ENCODE results near the gene ANKRD10.
A peak's percentile ranks its signal among the peaks of the same experiment; 100 is the strongest.

ANKRD10 gene

GRCh38 chr13:110915874-110916206 lies 971 bp upstream of the ANKRD10 start:
- no peak for DNase-seq (ENCODE audit: low read depth in 2 of 3, low spot score in 1 of 3)

- DNase-seq (ENCODE audit: low read depth in 2 of 3, low spot score in 1 of 3), result peak; percentile 59 to 72 (median 60)
Observed at GRCh38 chr13:110914331-110915056, 375 bp downstream of the ANKRD10 start.

GRCh38 chr13:110914081-110914330 lies 863 bp downstream of the ANKRD10 start:
- no peak for DNase-seq (ENCODE audit: low read depth in 2 of 3, low spot score in 1 of 3)

DNA sequence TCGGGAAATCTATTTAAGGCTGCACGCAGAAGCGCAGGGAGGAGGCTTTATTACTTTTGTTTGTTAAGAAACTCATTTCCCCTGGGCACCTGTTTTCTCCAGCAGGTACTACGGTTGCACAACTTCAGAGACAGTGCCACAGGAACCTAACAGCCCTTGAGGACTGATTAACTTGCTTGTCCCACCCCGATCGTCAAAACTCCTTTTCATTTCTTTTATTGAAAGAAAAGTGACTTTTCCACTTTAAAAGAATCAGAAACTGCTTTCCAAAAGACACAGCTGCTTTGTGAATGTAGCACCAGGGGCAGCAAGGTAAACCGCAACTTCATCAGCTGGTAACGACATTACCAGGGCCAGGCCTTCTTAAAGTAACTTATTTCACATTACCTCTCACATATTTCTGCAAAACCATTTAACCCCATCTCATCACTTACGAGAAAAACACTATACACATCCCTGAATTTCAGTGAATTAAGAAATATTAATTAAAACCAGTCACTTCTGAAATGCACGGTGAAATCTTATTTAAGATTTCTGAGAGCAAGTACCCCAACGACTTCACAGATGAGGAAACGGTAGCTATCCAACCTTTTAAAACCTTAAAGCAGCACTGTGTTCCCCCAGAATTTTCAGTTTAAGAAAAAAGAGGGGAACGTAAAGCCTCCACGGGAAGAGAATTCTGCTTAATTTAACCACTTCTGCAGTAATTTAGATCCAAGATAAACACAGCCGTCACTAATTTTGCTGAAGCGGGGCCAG lies 1.4 kb downstream of the ANKRD10 start:
- DNase-seq (ENCODE audit: low read depth in 2 of 3, low spot score in 1 of 3), result no peak

- no peak for DNase-seq (ENCODE audit: low read depth in 2 of 3, low spot score in 1 of 3)
Observed at GRCh38 chr13:110912651-110913051, 2.2 kb downstream of the ANKRD10 start.

GRCh38 chr13:110911880-110912279 lies 3.0 kb downstream of the ANKRD10 start:
- DNase-seq (ENCODE audit: low read depth in 2 of 3, low spot score in 1 of 3), result no peak

- no peak for DNase-seq (ENCODE audit: low read depth in 2 of 3, low spot score in 1 of 3)
Observed at GRCh38 chr13:110910013-110910890, 4.6 kb downstream of the ANKRD10 start.

DNA sequence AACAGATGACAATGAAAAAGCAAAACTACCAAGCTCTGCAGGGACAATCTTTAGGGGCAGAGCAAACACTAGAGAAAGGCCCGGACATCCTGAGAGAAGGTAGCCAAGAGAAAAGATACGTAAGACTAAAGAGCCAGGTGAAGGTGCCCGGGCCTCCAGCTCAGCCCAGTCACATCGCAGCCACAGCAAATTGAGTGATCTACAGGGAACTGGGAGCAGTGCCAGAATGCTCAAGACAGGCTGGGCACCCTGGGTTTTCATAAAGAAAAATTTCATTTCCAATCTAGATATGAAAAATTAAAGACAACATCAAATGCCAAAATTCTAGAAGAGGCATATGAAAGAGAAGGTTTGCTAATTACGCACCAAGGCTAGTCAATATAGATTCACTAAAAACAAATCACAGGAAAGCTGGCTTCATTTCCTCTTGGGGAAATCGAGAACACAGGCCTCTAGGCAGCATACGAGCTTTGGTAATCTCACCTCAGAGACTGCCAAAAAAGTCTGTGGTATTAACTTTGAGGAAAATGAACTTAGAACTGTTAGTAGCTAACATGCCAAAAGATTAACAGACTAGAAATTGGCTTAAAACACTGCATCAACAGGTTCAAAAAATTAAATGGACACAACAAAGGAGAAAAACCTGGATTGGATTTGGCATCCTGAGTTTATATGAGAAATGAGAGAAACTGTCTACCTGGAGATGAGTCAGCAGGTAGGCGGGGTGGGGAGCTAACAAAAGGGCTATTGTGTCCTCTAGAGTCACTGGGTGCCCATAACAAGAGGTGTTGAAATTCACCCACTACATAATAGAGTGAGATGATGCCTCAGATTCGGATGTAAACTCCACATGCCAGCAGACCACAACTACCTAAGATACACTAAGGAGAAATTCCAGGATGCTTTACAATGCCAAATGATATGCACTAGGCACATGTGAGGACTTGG lies 6.6 kb downstream of the ANKRD10 start:
- DNase-seq (ENCODE audit: low read depth in 2 of 3, low spot score in 1 of 3), result no peak

GRCh38 chr13:110907301-110907700 lies 7.6 kb downstream of the ANKRD10 start:
- DNase-seq (ENCODE audit: low read depth in 2 of 3, low spot score in 1 of 3), result no peak

- DNase-seq (ENCODE audit: low read depth in 2 of 3, low spot score in 1 of 3), result no peak
Observed at GRCh38 chr13:110904748-110905147, 10.1 kb downstream of the ANKRD10 start.

GRCh38 chr13:110902370-110902769 lies 12.5 kb downstream of the ANKRD10 start:
- no peak for DNase-seq (ENCODE audit: low read depth in 2 of 3, low spot score in 1 of 3)

DNA sequence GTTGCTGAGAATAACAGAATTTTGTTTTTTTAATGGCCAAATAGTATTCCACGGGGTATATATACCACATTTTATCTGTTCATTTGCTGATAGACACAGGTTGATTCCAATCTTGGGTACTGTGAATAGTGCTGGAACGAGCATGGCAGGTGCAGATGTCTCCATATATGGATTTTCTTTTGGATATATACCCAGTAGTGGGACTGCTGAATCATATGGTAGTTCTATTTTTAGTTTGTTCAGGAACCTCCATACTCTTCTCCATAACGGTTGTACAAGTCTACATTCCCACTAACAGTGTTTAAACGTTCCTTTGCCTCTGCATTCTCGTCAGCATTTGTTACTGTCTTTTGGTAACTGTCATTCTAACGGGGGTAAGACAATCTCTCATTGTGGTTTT lies 17.3 kb downstream of the ANKRD10 start:
- DNase-seq (ENCODE audit: low read depth in 2 of 3, low spot score in 1 of 3), result no peak

GRCh38 chr13:110897014-110897413 lies 17.9 kb downstream of the ANKRD10 start:
- no peak for DNase-seq (ENCODE audit: low read depth in 2 of 3, low spot score in 1 of 3)

DNA sequence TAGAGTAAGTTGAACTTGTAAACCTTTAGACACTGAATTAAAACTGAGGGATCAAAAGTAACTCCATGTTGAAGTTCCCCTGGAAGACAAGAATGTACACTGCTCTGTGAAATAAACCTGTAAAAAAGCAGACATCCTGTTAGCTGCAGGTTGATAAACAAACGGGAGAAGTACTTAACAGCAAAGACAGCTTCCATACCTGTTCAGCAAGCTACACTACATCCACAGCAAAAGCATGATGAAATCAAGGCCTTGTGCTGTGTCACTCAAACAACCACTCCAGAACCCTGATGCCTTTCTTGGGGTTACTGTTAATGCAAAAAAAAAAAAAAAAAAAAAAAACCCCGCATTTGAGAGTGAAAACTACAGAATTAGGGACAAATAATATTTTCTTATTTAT lies 20.8 kb downstream of the ANKRD10 start:
- no peak for DNase-seq (ENCODE audit: low read depth in 2 of 3, low spot score in 1 of 3)

- no peak for DNase-seq (ENCODE audit: low read depth in 2 of 3, low spot score in 1 of 3)
Observed at GRCh38 chr13:110893571-110893970, 21.3 kb downstream of the ANKRD10 start.

DNA sequence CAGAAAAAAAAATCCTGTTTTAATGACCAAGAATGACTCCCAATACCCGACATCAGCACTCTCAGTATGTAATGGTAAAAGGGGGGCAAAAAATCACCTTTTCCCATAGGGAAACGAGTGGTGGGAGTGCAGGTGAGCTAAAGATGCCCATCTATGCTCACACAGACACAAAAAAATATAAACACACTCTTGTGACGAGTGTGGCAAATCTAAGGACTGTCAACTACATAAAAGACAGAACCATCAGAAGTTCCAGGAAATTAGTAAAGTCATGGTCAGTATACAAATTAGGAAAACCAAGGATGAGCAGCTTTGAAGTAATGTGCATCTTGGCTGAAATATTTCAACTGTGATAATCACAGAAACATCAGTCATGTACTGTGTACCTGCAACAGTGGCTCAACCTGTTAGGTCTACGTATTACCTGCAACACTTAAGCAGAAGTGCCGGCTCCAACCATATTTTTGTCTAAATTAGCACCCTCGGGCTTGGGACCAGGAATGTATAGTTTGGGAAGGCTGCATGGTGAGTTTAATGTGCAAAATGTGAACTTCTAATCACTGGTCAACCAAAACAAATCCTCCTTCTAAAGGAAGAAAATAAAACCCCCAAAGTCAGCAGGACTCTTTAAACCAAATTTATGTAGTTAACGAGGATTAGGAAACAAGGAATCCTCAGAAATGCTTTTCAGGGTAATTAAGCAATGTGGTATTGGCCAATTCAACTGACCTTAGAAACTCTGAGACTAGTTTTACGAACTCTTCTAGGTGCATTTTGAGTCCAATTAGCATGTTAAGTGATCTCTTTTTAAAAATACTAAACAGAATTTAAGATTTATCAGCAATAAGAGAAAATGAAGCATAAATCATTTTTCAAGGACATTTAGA lies 24.3 kb downstream of the ANKRD10 start:
- no peak for DNase-seq (ENCODE audit: low read depth in 2 of 3, low spot score in 1 of 3)

DNA sequence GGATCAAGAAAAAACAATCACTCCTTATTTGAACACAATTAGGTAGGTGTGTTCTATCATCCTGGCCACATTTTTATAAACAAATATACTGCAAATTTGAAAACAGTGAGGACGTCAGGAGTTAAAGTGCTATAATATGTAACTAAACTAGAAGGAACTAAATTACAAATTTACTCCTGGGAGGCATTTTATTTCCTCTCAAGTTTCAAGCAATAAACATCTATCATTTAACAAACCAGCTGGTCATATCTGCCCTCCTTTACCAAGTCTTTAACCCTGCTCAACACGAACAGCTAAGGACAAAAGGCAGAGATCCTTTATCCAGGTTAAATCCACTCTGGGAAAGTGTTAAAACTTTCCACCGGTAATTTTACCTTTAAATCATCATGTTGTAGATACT lies 26.5 kb downstream of the ANKRD10 start:
- DNase-seq (ENCODE audit: low read depth in 2 of 3, low spot score in 1 of 3), result no peak

GRCh38 chr13:110887597-110888333 lies 27.1 kb downstream of the ANKRD10 start:
- no peak for DNase-seq (ENCODE audit: low read depth in 2 of 3, low spot score in 1 of 3)

- DNase-seq (ENCODE audit: low read depth in 2 of 3, low spot score in 1 of 3), result no peak
Observed at GRCh38 chr13:110886870-110887596, 27.8 kb downstream of the ANKRD10 start.
